PFSK-1 (cell line): Measurements from ENCODE around the gene PDGFRB.

Experiments used
- FOXP2 ChIP-seq: optimal IDR thresholded peaks from 2 replicates; pipeline ENCODE3; 2011; ENCODE audit warnings: borderline replicate concordance, control low read depth, inconsistent platforms; ENCODE audit not compliant: insufficient read depth; ENCODE audit errors: extremely low read length, extremely low read depth
- POLR2AphosphoS5 ChIP-seq: IDR thresholded peaks from 2 replicates; pipeline ENCODE4 v1.6.1; 2012; ENCODE audit warnings: low read depth, mild to moderate bottlenecking, control low read depth, low read length, moderate library complexity
- REST ChIP-seq, 2 experiments: IDR thresholded peaks; 2 replicates each; pipeline versions ENCODE4 v1.6.1 to v1.8.0; 2011 to 2012; ENCODE audit warnings: low read depth in 2 of 2, low read length in 2 of 2, control low read depth in 1 of 2, inconsistent platforms in 1 of 2, mild to moderate bottlenecking in 1 of 2, moderate library complexity in 1 of 2; ENCODE audit not compliant: insufficient read depth in 1 of 2
- SIN3A ChIP-seq: IDR thresholded peaks from 2 replicates; pipeline ENCODE4 v1.6.1; 2012; ENCODE audit warnings: mild to moderate bottlenecking, low read length, moderate library complexity, borderline replicate concordance; ENCODE audit not compliant: insufficient read depth
- TAF1 ChIP-seq: IDR thresholded peaks from 2 replicates; pipeline ENCODE4 v1.6.1; 2012; ENCODE audit warnings: low read length, control low read depth, borderline replicate concordance; ENCODE audit not compliant: insufficient read depth

The PDGFRB gene

GRCh38 chr5:150138551-150139265 lies 16.9 kb downstream of the PDGFRB start:
- TF ChIP-seq TAF1, result no peak
- no peak for TF ChIP-seq REST (IDR thresholded peaks at IDR 0.05; ENCODE audit: insufficient read depth in 1 of 2, low read depth in 2 of 2, low read length in 2 of 2)

- TF ChIP-seq TAF1 (no peak), REST (IDR thresholded peaks at IDR 0.05; ENCODE audit: insufficient read depth in 1 of 2, low read depth in 2 of 2, low read length in 2 of 2) (no peak), FOXP2 (no peak), SIN3A (no peak), POLR2AphosphoS5 (no peak)
Measured at GRCh38 chr5:150137997-150138396, 17.6 kb downstream of the PDGFRB start.

- TF ChIP-seq REST (IDR thresholded peaks at IDR 0.05; ENCODE audit: insufficient read depth in 1 of 2, low read depth in 2 of 2, low read length in 2 of 2) (no peak), SIN3A (no peak), FOXP2 (no peak), POLR2AphosphoS5 (no peak), TAF1 (no peak)
Measured at GRCh38 chr5:150137168-150137957, 18.3 kb downstream of the PDGFRB start.

- TF ChIP-seq SIN3A (no peak), REST (IDR thresholded peaks at IDR 0.05; ENCODE audit: insufficient read depth in 1 of 2, low read depth in 2 of 2, low read length in 2 of 2) (no peak), TAF1 (no peak), FOXP2 (no peak)
Measured at GRCh38 chr5:150136305-150137167, 19.1 kb downstream of the PDGFRB start.
